HG03039 (cell line): ENCODE data around the gene KPNB1.

Experiments used
- ATAC-seq: cut with Tn5 transposase; IDR thresholded peaks from one replicate; pipeline ENCODE4 v1.9.1; 2021; ENCODE audit warnings: mild to moderate bottlenecking, moderate library complexity; ENCODE audit not compliant: unreplicated experiment

The KPNB1 gene

DNA sequence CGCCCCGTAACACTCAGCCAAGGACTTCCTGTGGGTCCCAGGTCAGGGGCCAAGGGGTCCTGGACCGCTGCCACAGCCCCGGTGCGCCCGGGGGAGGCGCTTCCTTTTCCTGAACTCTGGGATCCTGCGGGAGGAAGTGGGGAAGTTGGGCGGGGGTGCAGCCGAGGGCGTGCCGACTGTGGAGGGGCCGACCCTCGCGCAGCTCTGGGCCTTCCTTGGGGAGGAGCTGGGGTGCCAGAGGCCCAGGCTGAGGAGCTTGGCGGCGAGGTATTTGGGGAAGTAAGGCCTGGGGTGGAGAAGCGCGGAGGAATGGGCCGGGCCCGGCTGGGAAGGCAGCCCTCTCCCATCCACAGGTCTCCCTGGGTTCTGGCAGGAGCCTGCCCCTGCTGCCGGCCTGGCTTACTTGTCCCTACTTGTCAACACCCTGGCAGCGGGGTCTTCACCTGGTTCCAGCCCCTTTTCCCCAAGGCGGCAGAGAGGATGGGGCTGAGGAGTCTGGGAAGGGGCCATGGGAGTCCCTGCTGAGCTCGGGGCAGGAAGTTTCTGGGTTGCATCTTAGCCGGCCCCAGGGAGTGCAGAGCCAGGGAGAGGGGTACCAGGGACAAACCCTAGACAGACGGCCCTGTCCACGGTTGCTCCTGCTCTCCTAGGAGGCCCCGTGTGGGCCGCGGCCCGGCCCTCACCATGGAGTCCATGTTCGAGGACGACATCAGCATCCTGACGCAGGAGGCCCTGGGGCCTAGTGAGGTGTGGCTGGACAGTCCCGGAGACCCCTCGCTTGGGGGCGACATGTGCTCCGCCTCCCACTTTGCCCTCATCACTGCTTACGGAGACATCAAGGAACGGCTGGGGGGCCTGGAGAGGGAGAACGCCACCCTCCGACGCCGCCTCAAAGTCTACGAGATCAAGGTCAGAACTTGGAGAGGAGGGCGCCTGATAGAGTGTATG lies 46.0 kb downstream of the KPNB1 start:
- no peak for ATAC-seq

DNA sequence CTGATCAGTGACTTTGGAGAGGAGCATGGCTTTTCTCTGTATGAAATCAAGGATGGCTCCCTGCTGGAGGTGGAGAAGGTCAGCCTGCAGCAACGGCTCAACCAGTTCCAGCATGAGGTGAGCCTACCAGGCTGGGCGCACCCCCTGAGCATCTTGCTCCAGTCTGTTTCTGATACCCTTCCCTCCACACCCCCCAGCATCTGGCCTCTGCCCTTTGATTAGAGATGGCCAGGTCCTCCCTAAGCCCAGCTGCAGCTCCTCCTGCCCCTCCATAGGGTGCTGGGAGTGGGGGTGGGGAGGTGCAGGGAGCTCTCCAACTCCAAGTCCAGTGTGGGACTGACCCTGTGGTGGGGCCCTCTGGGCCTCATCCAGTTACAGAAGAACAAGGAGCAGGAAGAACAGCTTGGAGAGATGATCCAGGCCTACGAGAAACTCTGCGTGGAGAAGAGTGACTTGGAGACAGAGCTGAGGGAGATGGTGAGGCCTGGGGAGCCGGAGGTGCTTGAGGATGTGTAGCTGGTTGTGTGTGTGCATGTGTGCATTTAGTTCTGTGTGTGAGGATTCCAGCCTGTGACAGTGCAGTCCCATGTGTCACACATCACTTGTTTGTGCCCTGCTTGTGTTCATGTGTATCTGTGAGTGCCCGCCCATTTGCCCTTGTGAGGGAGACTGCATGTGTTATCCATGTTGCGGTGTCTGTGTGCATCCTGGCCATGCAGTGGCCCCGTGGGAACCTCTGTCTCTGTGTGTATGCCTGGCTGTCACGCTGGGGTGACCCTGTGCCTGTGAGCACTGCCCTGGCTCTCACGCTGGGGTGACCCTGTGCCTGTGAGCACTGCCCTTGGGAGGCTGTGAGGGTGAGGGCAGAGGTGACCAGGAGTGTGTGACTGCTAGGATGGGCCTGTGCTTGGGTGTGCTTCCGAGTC lies 47.3 kb downstream of the KPNB1 start:
- ATAC-seq: no peak

DNA sequence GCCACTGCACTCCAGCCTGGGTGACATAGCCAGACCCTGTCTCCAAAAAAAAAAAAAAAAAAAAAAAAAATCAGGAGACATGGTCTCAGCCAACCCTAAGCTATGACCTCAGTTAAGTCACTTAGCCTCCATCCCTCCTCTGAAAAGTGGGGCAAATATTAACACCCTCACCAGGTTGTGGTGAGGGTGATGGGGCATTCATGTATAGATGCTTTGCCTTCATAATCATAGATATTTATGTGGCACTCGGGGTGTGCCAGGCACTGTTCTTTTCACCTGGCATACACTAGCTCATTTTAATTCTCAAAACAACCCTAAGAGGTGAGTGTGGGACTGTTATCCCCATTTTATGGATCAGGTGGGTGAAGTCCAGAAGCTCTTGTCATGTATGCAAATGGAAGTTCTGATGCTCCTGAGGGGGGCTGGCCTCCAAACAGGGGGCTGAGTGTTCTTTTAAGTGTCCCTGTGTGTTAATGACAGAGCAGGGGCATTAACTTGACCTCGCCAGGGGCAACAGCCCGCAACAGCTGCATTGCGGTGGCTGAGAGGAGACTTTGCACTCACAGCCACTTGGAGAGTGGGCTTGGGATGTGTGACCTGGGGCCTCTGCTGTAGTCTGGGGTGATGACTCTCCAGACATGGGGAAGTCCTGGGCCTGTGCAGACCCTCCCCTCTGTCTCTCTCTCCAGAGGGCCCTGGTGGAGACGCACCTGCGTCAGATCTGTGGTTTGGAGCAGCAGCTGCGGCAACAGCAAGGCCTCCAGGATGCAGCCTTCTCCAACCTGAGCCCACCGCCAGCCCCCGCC lies 48.4 kb downstream of the KPNB1 start:
- no peak for ATAC-seq

DNA sequence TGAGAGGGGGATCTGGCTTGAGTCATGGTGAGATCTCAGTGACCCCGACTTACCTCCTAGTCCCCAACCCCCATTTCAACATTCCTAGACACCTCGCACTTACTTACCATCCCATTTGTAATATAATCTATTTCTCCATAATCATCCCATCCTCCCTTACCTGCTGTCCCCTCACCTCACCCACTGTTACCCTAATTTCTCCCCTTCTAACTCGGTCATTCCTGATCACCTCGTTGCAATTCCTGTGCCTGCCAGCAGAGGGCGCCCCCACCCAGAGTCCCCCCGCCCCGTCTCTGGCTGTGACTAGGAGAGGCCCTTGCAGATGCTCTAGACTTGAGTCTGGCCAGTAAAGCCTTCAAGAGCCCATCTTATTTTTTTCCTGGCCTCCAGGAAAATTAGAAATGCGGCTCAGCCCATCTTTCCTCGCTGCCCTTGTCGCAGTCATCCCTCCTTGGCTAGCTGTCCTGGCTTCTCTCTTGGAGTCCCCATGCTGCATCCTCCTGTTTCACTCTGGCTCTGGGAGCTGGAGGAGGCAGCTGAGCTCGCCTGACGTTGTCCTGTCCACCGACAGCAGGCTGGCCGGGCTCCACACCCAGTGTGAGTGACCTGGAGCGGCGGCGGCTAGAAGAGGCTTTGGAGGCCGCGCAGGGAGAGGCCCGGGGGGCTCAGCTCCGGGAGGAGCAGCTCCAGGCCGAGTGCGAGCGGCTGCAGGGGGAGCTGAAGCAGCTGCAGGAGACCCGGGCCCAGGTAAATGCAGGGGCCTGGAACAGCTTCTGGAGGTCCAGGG lies 49.2 kb downstream of the KPNB1 start:
- ATAC-seq: no peak

DNA sequence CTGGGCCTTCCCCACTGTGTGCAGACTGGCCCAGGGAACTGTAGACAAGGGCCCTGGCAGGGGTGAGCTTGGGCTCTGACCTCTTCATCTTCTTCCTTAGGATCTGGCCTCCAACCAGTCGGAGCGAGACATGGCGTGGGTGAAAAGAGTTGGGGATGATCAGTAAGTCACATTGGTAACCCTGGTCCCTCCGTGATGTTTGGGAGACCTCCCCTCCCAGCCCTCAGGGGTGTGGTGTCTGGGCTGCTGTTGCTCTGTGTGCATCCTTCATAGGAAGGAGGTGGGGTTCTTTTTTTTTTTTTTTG lies 49.8 kb downstream of the KPNB1 start:
- no peak for ATAC-seq

DNA sequence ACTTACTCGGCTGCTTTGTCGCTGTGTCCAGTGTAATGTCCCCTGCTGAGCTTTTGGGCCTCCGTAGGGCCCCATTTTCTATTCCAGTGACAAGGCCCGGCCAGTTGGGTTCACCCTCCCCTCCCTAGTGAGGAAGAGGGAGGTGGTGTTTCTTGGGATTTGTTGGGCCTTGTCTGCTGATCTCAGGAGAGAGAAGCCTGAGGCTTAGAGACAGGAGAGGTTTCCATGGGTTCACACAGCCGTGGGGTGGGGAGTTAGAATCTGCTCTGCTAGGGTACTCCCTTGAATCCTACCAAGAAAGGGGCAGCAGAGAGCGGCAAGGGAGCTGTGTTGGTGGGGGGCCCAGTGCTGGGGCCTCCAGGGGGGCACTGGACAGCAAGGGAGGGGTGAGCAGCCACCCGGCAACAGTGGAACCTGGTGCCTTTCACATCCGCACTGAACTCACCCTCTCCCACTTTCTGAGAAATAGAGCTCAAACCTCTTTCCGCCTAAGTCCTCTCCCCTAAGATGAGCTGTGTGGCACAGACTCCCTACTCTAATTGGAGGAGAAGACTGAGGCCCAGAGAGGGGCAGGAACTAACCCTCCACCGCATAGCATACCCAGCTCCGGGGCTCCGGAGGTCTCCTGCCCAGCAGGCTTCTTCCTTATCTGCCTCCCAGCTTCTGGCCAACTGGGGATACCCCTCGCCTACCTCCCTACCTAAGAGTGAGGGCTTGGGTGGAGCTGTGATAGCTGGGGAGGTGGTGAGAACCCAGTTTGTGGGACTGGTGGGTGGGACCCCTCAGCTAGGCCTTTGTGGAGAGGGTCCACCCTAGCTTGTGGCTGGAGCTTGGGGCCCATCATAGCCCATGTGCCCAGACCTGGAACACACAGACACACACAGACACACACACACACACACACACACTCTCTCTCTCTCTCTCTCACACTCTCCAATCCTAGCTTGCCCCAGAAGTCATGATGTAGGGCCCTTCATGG lies 51.0 kb downstream of the KPNB1 start:
- no peak for ATAC-seq

DNA sequence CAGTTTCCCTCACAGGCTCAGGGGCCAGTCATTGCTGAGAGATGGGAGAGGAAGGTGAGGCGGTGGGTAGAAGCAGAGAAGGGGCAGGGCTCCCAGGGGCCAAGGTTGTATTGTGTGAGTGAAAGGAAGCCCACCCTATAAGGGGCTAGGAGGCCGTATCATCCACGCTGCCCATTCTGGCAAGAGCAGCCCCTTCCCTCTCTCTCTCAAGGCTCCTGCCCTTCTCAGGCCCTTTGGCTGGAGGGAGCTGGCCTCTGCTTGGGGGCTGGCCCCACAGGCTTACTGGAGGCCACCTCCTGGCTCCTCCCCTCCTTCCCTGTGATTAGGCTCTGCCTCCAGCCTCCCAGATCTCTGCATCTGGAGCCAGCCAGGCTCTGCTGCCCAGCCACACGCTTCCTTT lies 51.9 kb downstream of the KPNB1 start:
- ATAC-seq: no peak

DNA sequence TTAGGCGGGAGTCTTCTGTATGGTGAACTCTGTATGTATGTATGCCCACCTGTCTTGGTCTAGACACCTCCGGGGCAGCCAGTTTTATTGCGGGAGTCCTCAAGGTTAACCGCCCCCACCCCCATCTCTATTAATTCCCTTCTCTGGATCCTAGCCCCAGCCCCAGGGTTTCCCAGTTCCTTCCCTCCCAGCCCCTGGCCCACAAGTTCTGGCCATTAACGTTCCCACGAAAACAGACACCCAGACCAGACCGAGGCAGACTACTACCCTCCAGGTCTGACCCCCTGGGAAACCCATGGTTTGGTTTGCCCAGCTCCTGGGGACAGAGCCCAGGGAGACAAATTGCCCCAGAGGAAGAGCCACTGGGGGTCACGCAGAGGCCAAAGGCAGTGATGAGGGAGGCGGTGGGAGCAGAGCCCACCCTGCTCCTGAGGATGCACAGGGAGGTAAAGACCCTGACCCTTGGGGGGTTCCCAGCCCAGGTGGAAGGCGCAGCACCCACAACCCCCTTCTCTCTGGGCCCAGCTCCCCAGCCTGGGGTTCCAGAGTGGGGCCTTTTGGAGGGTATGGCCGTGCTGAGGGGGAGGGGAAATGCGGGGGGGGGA lies 52.8 kb downstream of the KPNB1 start:
- ATAC-seq: no peak

DNA sequence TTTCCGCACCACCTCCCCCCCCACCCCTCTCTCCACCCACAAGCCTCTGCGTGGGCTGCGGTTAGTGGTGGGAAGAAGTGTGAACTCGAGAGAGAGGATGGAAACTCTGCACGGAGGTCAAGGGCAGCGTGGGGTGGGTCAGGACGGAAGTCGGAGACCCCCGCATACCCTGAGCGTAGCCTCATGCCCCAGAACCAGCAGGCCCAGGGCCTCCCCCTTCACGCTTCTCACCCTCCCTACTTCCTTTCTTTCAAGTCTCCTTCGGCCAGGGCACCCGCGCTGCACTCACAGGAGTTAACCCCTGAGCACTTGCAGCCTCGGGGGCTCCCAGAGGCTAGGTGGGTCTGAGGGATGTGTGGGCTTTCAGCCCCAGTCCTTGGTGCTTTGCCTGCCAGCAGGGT lies 53.5 kb downstream of the KPNB1 start:
- ATAC-seq: no peak

DNA sequence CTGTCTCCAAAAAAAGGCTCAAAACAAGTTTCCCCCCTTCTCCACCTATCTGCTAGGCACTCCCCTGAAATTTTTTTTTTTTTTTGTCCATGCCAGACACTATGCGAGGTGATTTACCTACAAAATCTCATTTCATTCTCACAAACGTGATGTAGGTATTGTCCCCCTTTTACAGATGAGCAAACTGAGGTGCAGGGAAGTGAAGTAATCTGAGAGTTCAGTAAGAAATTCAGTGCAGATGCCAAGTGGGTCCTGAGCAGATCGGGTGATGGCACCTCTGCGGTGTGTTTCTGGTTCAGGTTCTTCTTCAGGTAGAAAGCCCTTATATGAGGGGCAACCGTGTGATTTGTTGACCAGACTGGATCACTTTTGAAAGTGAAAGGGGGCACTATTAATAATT lies 54.0 kb downstream of the KPNB1 start:
- ATAC-seq: no peak

DNA sequence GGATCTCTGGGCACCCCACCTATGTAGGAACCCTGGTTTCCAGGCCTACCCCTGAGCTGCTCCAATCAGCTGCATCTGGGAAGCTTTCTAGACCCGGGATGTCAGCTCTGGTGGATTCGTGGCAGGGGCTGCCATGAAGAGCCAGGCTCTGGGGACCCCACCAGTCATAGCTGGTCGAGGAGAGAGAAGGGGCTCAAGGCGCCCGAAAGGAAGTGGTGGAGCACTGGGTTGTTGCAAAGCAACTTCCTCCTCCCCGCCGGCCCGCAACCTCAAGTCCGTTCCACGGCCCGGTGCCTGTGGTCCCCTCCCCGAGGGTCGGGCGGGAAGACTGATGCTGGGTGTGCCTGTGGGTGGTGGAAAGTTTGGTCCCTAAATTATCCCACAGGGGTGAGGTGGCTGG lies 54.4 kb downstream of the KPNB1 start:
- ATAC-seq: no peak

DNA sequence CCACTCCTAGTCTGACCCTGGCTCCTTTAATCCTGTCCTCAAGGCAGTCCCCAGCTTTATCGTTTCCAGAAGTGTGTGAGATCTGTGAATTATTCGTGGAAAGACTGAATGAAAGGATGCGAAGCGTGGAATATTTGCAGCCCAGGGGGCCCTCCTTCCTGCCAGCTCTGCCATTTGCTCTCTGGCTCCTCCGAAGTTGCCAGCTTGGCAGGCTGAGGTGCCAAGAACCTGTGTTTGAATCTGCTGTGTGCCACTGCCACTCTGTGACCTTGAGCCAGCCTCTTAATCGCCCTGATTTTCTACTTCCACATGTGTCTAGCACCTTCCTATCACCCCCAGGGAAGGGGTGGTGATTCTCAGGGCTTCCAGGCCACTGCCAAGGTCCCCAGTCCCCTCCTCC lies 55.0 kb downstream of the KPNB1 start:
- ATAC-seq: no peak

DNA sequence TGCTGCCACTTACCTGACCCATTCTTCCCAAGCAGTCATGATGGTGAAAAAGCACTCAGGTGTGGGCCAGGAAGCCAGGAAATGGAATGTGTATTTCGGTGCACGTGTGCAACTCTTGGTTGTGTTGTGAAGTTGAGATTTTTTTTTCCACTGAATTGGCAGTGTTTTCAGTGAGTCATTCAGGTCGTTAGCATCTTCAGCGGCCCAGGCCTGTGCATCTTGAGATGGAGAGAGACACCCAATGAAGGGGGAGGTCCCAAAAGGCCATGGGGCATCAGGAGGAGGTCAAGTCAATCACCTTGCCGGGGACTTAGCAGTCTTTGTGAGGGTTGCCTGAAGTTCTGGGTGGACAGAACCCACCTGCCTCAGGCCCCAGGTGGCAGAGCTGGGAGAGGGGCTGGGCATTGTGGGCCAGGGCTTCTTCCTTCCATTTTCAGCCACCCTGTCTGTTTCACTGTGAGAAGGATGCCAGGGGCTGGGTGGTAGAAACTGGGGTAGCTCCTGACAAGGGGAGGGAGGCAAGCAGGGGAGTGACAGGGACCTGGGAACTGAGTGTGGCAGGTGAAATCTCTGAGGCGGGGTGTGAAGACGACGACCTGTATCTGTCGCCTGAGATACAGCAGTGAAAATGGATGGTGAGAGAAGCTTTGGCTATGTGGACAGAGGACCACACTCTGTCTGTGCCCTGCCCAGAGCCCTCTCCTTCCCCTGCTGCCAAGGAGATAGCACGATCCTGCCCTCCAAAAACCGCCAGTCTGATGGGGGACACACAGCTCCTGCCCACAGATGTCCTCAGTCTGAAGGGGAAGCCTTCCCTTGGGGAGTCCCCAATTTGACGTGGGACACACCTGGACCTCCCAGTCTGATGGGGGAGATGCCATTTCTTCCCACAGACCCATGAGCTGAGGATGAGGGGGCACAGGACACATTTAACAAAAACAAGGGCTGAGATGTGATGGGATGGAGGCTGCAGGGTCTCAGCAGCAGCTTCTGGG lies 56.1 kb downstream of the KPNB1 start:
- no peak for ATAC-seq

DNA sequence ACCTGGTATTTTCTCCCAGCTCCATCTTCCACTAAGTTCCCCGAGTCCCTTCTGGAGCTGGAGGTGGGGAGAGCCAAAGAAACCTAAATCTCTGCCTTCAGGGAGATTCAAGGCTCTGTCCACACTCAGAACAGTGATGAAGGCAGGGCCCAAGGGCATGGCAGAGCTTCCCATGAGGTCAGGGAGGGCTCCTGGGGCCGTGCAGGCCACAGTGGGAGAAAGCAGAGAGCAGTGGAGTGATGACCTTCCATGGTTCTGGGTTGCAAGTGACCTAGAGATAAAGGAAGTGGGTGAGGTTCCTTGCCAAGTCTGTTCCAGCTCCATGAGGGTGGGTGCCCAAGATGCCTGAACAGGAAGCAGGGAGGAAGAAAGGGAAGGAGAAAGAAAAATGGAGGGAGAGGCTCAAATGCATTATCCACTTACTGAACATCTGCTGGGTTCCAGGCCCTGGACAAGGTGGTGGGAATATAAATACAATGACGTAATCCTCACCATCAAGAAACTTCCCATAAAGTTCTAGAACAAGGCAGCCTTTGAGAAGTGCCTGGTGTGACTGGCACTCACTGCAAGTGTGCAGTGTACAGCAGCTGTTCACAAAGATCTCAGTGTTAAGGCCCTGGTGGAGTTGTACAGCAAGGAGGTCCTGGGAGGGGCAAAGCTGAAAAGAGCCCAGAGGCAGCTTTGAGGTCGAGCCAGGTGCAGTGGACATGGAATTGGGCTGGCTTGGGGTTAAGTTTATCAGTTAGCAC lies 57.5 kb downstream of the KPNB1 start:
- ATAC-seq: no peak

DNA sequence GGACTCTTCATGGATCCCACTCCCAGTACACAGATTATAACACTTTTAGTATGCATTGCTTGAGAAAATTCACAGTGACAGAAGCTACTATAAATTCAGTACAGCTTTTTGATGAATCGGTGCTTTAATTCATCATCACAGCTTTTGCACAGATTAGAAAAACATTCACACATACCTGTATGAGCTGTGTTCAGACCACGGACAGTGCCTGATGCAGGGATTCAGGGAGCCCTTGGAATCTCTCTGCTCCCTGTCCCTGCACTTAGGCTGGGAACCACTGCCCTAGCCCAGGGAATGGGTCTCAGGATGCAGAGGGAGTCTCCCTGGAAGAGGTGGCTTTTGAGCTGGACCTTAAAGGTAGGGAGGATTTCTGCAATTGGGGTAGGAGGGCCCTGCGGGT lies 58.2 kb downstream of the KPNB1 start:
- no peak for ATAC-seq

DNA sequence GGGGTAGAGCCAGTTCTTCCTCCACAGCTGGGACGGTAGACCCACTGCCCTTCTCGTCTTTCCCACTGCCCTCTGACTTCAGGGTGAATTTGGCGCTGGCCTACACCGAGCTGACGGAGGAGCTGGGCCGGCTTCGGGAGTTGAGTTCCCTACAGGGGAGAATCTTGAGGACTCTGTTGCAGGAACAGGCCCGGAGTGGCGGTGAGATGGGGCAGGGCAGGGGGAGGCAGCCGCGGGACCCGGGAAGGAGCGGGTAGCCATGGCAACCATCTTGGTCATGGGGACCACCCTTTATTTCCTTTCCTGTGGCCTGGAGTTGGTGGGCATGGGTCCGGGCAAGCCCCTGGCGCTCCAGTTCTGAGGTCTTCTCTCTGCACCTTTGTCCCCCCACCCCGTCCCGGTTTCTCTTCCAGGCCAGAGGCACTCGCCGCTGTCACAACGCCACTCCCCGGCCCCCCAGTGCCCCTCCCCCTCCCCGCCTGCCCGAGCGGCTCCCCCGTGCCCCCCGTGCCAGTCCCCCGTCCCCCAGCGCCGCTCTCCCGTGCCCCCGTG lies 58.7 kb downstream of the KPNB1 start:
- no peak for ATAC-seq
